GM13977 (cell line): ENCODE measurements around the gene PYURF.

Experiments
- DNase-seq: peaks from one replicate; pipeline ENCODE4 v3.0.0; 2012; ENCODE audit warnings: low spot score
- CTCF ChIP-seq: IDR thresholded peaks from 2 replicates; pipeline ENCODE4 v1.5.1; 2012; ENCODE audit warnings: mild to moderate bottlenecking, control low read depth; ENCODE audit not compliant: insufficient read depth; ENCODE audit errors: extremely low read depth, missing control alignments
- in situ Hi-C: fragments of 300-500 bp; cut with MboI; formaldehyde crosslinking; loops from one replicate; pipeline ENCODE4 v1.12.0; 2022; ENCODE audit warnings: low sequenced_read_pairs, low pct_unique_long_range_greater_than_20kb, mixed read lengths, inconsistent platforms; ENCODE audit not compliant: unreplicated experiment

PYURF gene

GRCh38 chr4:88535090-88535755 is 11.6 kb upstream of the PYURF start:
- in situ Hi-C loops: loop anchor here (25.0 kb wide), 2 partner anchors 277 to 477 kb away; no protein-coding TSS in a partner anchor
- DNase-seq: no peak
- TF ChIP-seq CTCF: no peak

GRCh38 chr4:88533937-88534750 is 10.6 kb upstream of the PYURF start:
- no peak for DNase-seq
- TF ChIP-seq CTCF: no peak
- in situ Hi-C loops: loop anchor here (5.0 to 25.0 kb wide), 3 partner anchors 128 to 478 kb away; no protein-coding TSS in a partner anchor

- in situ Hi-C loops: loop anchor here (5.0 to 25.0 kb wide), 3 partner anchors 129 to 479 kb away; no protein-coding TSS in a partner anchor
- no peak for DNase-seq
- TF ChIP-seq CTCF: no peak
These were observed 9.7 kb upstream of the PYURF start for GRCh38 chr4:88533088-88533790.

- DNase-seq: no peak
- no peak for TF ChIP-seq CTCF
- in situ Hi-C loops: loop anchor here (5.0 to 25.0 kb wide), 3 partner anchors 131 to 481 kb away; no protein-coding TSS in a partner anchor
These were observed 8.0 kb upstream of the PYURF start for GRCh38 chr4:88531549-88531948.

- no peak for TF ChIP-seq CTCF
- DNase-seq: no peak
- in situ Hi-C loops: loop anchor here (25.0 kb wide), 2 partner anchors 283 to 483 kb away; no protein-coding TSS in a partner anchor
These were observed 5.3 kb upstream of the PYURF start for GRCh38 chr4:88528861-88529260.

GRCh38 chr4:88527787-88528186 is 4.2 kb upstream of the PYURF start:
- in situ Hi-C loops: loop anchor here (25.0 kb wide), 2 partner anchors 285 to 485 kb away; no protein-coding TSS in a partner anchor
- TF ChIP-seq CTCF: no peak
- DNase-seq: peak; percentile 27
